ENCODE measurements around the gene CERS6.

Gene CERS6

DNA sequence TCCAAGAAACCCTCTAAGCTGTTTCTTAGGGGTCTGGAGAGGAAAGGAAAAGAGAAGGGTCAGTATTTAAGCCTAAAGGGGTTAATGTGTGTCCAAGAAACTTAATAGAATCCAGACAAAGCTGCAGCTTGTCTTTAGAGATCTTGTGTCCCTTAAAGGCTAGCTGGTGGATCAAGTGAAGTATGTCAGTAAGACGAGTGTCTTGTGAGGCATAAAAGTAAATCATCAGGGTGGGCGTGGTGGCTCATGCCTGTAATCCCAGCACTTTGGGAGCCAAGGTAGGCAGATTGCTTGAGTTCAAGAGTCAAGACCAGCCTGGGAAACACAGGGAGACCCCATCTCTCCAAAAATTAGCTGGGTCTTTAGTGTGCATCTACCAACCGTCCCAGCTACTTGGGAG lies 47.8 kb downstream of the CERS6 start:
- no peak for DNase-seq

DNA sequence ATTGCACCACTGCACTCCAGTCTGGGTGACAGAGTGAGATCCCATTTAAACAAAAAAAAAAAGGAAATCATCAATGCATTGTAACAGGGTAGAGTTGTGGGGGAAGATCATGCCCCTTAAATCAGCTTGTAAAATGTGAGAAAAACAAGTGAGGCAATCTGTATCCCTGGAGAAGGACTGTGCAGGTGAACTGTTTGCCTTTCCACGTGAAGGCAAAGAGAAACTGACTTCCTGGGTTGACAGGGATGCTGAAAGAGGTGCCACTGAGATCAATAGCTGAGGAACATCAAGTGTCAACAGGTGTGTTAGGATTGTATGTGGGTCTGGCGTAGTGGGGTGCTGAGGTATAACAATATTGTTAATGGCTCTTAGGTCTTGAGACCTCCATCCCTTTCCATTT lies 48.3 kb downstream of the CERS6 start:
- DNase-seq, result no peak

DNA sequence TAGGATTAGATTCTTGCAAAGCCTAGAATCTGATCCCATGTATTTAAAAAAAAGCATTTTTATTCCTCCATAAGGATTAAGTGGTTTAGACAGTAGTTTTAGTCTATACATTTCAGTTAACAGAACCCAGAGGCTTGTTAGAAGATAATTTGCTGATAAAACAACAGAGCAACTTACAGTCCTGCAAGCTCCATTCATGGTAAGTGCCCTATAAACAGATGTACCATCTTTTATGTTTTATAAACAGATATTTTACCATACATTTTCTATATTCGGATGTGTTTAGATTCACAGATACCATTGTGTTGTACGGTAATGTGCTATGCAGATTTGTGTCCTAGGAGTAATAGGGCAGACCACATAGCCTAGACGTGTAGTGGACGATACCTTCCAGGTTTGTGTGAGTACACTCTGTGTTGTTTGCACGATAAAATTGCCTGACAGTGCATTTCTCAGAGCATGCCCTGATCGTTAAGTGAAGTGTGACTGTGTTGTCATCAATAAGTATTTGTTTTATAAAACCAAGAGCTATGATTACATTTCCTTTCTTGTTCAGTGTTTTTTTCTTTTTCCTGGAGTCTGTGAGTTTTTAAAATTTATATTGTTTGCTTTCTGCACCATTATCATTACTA lies 54.2 kb downstream of the CERS6 start:
- no peak for DNase-seq

GRCh38 chr2:168514692-168515091 lies 58.6 kb downstream of the CERS6 start:
- no peak for DNase-seq

DNA sequence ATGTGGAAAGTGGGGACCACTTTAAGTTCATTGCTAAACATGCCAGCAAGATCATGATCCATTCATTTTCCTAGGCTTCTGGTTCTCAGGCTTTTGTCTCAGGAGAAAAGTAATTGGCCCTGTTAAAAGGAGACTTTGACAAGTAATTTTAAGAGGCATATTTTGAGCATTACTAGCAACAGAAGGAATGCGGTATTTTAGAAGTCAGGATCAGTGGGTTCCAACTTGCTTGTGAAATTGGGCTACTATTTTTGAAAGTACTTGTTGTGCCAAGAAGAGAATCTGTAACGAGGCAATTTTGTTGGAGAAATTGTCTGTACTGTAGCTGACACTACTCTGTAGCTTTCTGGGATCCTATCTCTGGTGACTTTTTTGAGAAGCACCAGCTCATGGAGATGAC lies 59.4 kb downstream of the CERS6 start:
- DNase-seq, result no peak

- DNase-seq, result no peak
These were observed 61.7 kb downstream of the CERS6 start for GRCh38 chr2:168517816-168518215.

DNA sequence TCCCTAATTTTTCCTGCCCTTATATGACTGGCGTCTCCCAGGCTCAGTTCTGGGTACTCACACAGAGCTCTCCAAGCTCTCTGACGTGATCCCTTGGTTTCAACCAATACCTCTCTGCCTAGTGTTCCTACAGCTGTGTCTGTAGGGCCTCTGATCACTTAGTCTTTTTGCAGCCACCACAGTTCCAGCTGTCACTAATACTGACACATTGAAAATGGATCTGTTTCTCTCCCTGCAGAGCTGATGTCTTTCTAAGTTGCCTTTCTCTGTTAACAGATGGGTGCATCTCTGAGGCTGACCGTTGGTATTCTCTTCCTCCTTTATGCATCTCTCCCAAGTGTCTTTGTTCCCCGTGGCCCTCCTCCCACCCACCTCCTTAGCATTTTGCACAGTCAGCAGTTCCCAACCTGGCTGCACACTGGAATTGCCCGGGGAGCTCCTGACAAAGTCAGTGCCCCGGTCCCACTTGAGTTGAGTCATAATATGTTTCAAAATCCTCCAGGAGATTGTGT lies 62.5 kb downstream of the CERS6 start:
- no peak for DNase-seq

- DNase-seq, result no peak
These were observed 63.6 kb downstream of the CERS6 start for GRCh38 chr2:168519534-168520308.

GRCh38 chr2:168521053-168521741 lies 65.1 kb downstream of the CERS6 start:
- no peak for DNase-seq

- DNase-seq, result no peak
These were observed 66.4 kb downstream of the CERS6 start for GRCh38 chr2:168522446-168522845.

DNA sequence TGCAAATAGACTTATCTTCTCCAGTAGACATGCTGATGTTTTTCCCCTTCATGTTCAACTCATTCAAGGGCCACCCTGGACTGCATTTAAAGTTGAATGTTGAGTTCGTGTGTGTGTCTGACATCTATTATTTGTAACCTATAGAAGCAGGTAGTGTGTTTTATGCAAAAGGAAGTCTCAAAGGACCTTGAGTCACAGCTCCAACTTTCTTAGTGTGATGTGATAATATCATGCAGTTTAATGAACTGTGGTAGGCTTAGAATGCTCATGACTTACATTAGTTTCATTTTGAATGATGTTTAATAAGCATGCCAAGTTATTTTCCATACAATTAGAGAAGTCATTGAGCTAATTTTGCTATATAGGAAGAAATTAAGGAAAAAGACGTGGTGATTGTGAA lies 67.9 kb downstream of the CERS6 start:
- no peak for DNase-seq

DNA sequence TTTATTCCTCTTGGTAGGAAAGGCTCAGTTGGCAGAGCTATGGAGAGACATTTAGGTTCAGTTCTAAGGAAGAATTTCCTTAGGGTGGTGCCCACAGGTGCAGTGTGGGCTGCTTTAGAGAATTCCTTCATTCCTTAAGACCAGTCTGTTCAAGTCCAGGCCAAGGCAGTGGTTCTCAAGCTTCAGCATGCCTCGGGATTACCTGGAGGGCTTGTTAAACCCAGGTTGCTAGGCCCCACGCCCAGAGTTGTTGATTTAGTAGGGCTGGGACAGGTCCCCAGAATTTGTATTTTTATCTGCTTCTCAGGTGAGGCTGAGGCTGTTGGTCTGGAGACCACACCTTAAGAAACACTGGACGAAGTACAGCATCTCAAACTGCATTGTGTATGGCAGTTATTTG lies 68.9 kb downstream of the CERS6 start:
- no peak for DNase-seq

DNA sequence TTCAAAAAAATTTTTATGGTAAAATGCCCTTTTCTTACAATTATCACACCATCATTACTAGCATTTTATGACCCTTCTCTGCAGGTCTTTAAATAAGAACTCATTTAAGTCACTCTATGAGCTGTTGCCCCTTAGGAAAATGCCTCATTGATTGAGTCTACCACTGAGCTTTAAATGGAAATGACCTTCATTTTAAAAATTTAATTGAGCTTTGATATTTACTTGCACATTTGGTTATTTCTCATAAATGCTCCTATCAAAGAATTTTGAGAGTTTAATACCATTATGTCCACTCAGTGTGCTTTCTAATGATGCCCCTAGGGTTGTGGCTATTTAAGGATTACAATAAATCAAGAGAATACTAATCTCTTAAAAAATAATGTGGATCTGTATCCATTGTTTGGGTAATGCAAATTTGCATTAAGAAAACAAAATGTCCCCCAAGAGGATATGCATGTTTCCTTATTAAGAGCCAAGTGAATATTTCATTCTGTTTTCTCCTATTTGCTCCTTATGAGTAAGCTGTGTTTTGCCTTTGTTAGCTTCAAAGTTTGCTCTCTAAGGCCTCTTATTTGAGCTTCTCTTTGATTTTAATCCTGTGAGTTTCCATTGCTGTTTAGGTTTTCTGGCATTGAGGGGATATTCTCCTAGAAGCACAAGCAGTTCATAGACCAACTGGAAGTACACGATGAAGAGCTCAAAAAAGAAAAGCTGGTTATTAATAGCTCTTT lies 69.8 kb downstream of the CERS6 start:
- DNase-seq, result no peak

DNA sequence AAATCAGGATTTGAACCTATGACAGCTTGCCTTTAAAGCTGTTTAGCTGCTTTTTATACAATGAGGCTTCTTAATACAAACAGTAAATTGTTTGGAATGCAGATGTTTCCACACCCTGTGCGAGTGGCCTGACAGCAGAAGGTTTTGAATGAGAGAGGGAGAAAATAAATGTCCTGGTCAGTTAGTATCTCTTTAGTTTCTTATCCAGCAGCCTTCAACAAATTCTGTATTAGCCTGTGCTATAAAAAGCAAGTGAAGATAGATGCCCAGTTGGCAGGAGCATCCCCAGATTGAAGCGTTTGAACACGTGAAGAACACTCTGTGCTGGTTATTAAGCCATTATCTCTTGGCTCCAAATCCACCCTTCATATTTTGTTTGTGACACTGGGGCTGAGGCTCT lies 70.6 kb downstream of the CERS6 start:
- no peak for DNase-seq

GRCh38 chr2:168528016-168528415 lies 71.9 kb downstream of the CERS6 start:
- no peak for DNase-seq

- no peak for DNase-seq
These were observed 72.4 kb downstream of the CERS6 start for GRCh38 chr2:168528469-168528868.

- no peak for DNase-seq
These were observed 73.2 kb downstream of the CERS6 start for GRCh38 chr2:168529054-168529833.

DNA sequence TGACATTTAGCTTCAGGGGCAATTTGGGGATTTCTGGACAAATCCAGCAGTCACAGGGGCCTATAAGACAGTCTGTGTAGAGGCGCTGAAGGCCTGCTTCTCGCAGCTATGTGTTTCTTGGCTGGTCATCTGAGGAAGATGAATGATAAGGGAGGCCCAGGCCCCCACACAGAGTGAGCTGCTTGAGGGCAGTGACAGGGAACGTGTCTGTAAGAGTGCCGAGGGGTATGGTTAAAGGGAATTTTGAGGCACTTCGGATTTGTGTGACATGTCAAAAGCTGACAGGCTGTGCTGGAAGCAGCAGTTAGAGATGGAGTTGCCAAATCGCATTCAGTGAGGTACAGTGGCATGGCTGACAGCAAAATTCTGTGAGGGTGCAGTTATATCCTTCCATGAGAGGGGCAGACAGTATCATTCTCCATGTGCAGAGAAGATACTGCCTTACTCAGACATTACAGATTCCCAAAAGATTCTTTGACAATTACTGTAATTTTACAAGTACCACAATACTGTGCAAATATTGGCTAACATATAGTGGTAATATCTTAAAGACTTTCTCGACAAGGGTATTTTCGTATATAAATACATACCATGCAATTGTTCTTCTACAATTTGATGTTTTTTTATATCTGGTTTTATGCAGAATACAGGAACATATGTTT lies 74.0 kb downstream of the CERS6 start:
- DNase-seq, result no peak

DNA sequence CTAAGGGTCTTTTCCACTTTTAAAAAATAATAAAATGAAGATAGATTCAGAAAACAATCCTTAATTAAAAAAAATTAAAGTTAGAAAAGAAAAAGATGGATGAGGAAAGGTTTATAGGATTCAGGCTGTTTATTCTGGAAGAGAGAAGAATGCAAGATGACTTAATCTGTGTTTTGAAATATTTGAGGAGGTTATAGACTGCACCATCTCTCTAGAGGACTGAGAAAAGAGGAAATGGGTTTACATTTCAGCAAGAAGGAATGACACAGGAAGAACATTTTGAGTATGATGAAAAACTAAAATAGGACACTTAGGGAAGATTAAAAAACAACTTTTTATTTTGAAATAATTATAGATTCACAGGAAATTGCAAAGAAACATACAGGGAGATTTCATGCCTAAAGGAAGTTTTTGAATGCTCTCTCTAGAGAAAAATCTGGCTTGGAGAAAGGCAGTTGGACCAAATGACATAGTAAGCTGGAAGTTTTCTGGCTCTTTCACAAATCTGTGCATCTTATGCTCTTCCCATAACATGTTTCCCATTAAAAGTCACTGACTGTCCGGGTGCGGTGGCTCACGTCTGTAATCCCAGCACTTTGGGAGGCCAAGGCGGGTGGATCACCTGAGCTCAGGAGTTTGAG lies 75.0 kb downstream of the CERS6 start:
- no peak for DNase-seq

- DNase-seq, result no peak
These were observed 78.9 kb downstream of the CERS6 start for GRCh38 chr2:168534926-168535325.

GRCh38 chr2:168536925-168537466 lies 80.9 kb downstream of the CERS6 start:
- DNase-seq, result peak; percentile 68
